A673 (cell line): Measurements from ENCODE around the gene SRRM1.

Experiments
- EZH2 ChIP-seq: fragments of 200-600 bp; sonication (generic); IDR thresholded peaks from 2 replicates; pipeline ENCODE4 v1.6.1; 2017; ENCODE audit warnings: borderline replicate concordance, low read depth, mild to moderate bottlenecking, mixed read lengths, antibody characterized with exemption, low read length; ENCODE audit not compliant: poor library complexity, severe bottlenecking
- TF ChIP-seq, protein P1 (sequence below): fragments of 300-800, 200-600 bp; sonication (generic); conservative IDR thresholded peaks from 2 replicates; pipeline ENCODE4 v1.5.1; 2017; ENCODE audit warnings: low read depth, mild to moderate bottlenecking, antibody characterized with exemption, low read length, moderate library complexity, mixed read lengths

DNA sequence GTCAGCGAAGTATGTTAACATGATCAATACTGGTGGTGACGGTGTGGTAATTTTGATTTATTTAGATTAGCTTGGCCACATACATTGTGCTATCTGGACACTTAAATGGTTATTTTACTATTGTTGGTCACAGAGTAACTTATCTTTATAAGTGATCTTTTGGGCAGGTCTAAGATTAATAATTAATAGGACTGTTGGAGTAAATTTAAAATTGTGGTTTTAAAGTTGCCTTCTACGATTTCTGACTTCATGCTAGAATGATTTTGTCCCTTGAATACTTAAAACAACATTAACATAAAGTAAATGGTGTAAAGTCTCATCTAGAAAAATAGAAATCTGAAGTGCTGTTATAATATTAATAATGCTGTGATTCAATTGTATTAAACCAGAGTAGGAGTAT is 14.7 kb downstream of the SRRM1 start:
- TF ChIP-seq, protein P1, sequence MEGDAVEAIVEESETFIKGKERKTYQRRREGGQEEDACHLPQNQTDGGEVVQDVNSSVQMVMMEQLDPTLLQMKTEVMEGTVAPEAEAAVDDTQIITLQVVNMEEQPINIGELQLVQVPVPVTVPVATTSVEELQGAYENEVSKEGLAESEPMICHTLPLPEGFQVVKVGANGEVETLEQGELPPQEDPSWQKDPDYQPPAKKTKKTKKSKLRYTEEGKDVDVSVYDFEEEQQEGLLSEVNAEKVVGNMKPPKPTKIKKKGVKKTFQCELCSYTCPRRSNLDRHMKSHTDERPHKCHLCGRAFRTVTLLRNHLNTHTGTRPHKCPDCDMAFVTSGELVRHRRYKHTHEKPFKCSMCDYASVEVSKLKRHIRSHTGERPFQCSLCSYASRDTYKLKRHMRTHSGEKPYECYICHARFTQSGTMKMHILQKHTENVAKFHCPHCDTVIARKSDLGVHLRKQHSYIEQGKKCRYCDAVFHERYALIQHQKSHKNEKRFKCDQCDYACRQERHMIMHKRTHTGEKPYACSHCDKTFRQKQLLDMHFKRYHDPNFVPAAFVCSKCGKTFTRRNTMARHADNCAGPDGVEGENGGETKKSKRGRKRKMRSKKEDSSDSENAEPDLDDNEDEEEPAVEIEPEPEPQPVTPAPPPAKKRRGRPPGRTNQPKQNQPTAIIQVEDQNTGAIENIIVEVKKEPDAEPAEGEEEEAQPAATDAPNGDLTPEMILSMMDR: no peak
- no peak for TF ChIP-seq EZH2
